Neural cell (in vitro differentiated cells): ENCODE data around the gene NYAP1. TPM values are rescaled to one million over a fixed set of nuclear protein-coding genes. Genes with fewer than 3 reads are reported as not detected.
A peak's percentile ranks its signal among the peaks of the same experiment; 100 is the strongest.

Source experiments
- H2AFZ ChIP-seq: fragments of 200-600, 300-800 bp; sonication (generic), shearing (Covaris generic); 2 replicates; pipeline ENCODE4 v1.6.0; 2014; ENCODE audit warnings: low read depth, mild to moderate bottlenecking, antibody characterized with exemption, low read length, moderate library complexity
- H3F3A ChIP-seq: fragments of 200-600 bp; shearing (Covaris generic); 2 replicates; pipeline ENCODE4 v1.6.1; 2016; ENCODE audit warnings: mild to moderate bottlenecking, moderate library complexity, mixed read lengths, antibody characterized with exemption, low read length; ENCODE audit not compliant: insufficient read depth, poor library complexity, severe bottlenecking
- H3K27ac ChIP-seq: fragments of 200-600, 300-800 bp; sonication (generic), shearing (Covaris generic); 2 replicates; pipeline ENCODE4 v1.5.1; 2014; ENCODE audit warnings: mild to moderate bottlenecking, low read length, moderate library complexity
- H3K27me3 ChIP-seq: fragments of 300-800, 200-600 bp; sonication (generic), shearing (Covaris generic); 2 replicates; pipeline ENCODE4 v1.6.0; 2014; ENCODE audit warnings: mild to moderate bottlenecking, low read depth, low read length, moderate library complexity; ENCODE audit not compliant: insufficient read depth
- H3K36me3 ChIP-seq: fragments of 300-800, 200-600 bp; sonication (generic), shearing (Covaris generic); 2 replicates; pipeline ENCODE4 v1.5.1; 2014; ENCODE audit warnings: mild to moderate bottlenecking, antibody characterized with exemption, low read length, moderate library complexity; ENCODE audit not compliant: insufficient read depth
- H3K4me2 ChIP-seq: fragments of 300-800, 200-600 bp; sonication (generic), shearing (Covaris generic); 2 replicates; pipeline ENCODE4 v1.6.0; 2014; ENCODE audit warnings: mild to moderate bottlenecking, low read length
- H3K4me3 ChIP-seq: fragments of 300-800, 200-600 bp; sonication (generic), shearing (Covaris generic); 2 replicates; pipeline ENCODE4 v1.5.1; 2014; ENCODE audit warnings: mild to moderate bottlenecking, low read length, moderate library complexity
- H3K79me2 ChIP-seq: fragments of 200-600 bp; shearing (Covaris generic); replicated peaks from 2 replicates; pipeline ENCODE4 v1.6.0; 2014; ENCODE audit warnings: mild to moderate bottlenecking, low read length, moderate library complexity; ENCODE audit not compliant: insufficient read depth
- H3K9ac ChIP-seq: fragments of 300-800, 200-600 bp; sonication (generic), shearing (Covaris generic); 2 replicates; pipeline ENCODE4 v1.6.1; 2016; ENCODE audit warnings: mild to moderate bottlenecking, low read length, mixed read lengths
- H3K9me2 ChIP-seq: fragments of 200-600 bp; shearing (Covaris generic); 2 replicates; pipeline ENCODE4 v1.6.1; 2016; ENCODE audit warnings: mild to moderate bottlenecking, low read length, mixed read lengths; ENCODE audit not compliant: insufficient read depth
- H3K9me3 ChIP-seq: fragments of 200-600, 300-800 bp; sonication (generic), shearing (Covaris generic); 2 replicates; pipeline ENCODE4 v1.6.1; 2016; ENCODE audit warnings: mild to moderate bottlenecking, mixed run types, low read length, moderate library complexity, mixed read lengths
- H4K20me1 ChIP-seq: fragments of 200-600 bp; shearing (Covaris generic); 2 replicates; pipeline ENCODE4 v1.6.1; 2016; ENCODE audit warnings: mild to moderate bottlenecking, mixed run types; ENCODE audit not compliant: insufficient read depth
- EP300 ChIP-seq: fragments of 450-650 bp; conservative IDR thresholded peaks from 2 replicates; pipeline ENCODE4 v1.6.1; 2014; ENCODE audit warnings: antibody characterized with exemption, mild to moderate bottlenecking, moderate library complexity; ENCODE audit not compliant: poor library complexity, severe bottlenecking
- EZH2 ChIP-seq: fragments of 200-600, 300-800 bp; shearing (Covaris generic), sonication (generic); IDR thresholded peaks from 2 replicates; pipeline ENCODE4 v1.6.1; 2014; ENCODE audit warnings: antibody characterized with exemption, low read length, borderline replicate concordance, mild to moderate bottlenecking; ENCODE audit not compliant: insufficient read depth, poor library complexity, severe bottlenecking
- MXI1 ChIP-seq: fragments of 450-650 bp; conservative IDR thresholded peaks from 2 replicates; pipeline ENCODE4 v1.6.1; 2014; ENCODE audit warnings: antibody characterized with exemption, mild to moderate bottlenecking; ENCODE audit not compliant: poor library complexity, severe bottlenecking
- POLR2AphosphoS5 ChIP-seq: IDR thresholded peaks from 2 replicates; pipeline ENCODE4 v1.6.1; 2012
- RAD21 ChIP-seq: fragments of 450-650 bp; conservative IDR thresholded peaks from 2 replicates; pipeline ENCODE4 v1.6.1; 2014; ENCODE audit warnings: antibody characterized with exemption, mild to moderate bottlenecking, moderate library complexity
- SMC3 ChIP-seq: fragments of 450-650 bp; conservative IDR thresholded peaks from 2 replicates; pipeline ENCODE4 v1.6.1; 2014; ENCODE audit warnings: antibody characterized with exemption, mild to moderate bottlenecking, moderate library complexity; ENCODE audit not compliant: poor library complexity
- TAF1 ChIP-seq: IDR thresholded peaks from 2 replicates; pipeline ENCODE4 v1.6.1; 2012; ENCODE audit warnings: low read depth
- polyA plus RNA-seq: library from polyadenylated mRNA; depleted of rRNA; stranded (reverse); fragments of >200 nt; gene quantifications from 2 replicates; pipeline ENCODE4 v1.2.3, GENCODE V29; 2014
- TF ChIP-seq, protein P1 (sequence below): IDR thresholded peaks from 2 replicates; pipeline ENCODE4 v1.6.1; 2012; ENCODE audit warnings: borderline replicate concordance
- TF ChIP-seq, protein P2 (sequence below): fragments of 450-650 bp; IDR thresholded peaks from 2 replicates; pipeline ENCODE4 v1.5.1; 2014; ENCODE audit warnings: antibody characterized with exemption, mild to moderate bottlenecking, moderate library complexity; ENCODE audit not compliant: poor library complexity, severe bottlenecking

The NYAP1 gene
- polyA plus RNA-seq, 1 donor from 2014 or later: 70.1 TPM

DNA sequence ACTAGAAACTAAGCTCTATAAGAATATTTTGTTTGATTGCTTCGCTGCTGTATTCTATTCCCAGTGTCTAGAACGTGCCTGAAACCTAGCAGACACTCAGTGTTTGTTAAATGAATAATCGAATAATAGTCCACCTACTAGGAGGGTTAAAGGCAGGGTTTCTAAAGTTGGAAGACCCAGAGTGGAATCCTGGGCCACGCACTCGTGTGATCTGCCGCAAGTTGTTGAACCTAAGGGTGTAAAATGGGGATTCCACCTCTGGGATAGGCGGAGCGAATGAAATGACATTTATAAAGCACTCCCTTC, 54.6 kb downstream of the NYAP1 start:
- H3K4me3 ChIP-seq: peak overlapping the region; percentile 80
- H2AFZ ChIP-seq: no peak overlapping the region
- H3K4me2 ChIP-seq: no peak overlapping the region
- no peaks in the 10 kb centered on the region for H3K27me3 ChIP-seq
- no peaks in the 10 kb centered on the region for H4K20me1 ChIP-seq
- H3K9ac ChIP-seq: no peak overlapping the region
- peaks cover 7% of the 10 kb centered on the region for H3K79me2 ChIP-seq
- H3K36me3 ChIP-seq: no peaks in the 10 kb centered on the region
- TF ChIP-seq EP300 (no peak), RAD21 (no peak), POLR2AphosphoS5 (no peak), TAF1 (no peak), EZH2 (no peak), SMC3 (no peak), MXI1 (no peak)
- TF ChIP-seq, protein P1, sequence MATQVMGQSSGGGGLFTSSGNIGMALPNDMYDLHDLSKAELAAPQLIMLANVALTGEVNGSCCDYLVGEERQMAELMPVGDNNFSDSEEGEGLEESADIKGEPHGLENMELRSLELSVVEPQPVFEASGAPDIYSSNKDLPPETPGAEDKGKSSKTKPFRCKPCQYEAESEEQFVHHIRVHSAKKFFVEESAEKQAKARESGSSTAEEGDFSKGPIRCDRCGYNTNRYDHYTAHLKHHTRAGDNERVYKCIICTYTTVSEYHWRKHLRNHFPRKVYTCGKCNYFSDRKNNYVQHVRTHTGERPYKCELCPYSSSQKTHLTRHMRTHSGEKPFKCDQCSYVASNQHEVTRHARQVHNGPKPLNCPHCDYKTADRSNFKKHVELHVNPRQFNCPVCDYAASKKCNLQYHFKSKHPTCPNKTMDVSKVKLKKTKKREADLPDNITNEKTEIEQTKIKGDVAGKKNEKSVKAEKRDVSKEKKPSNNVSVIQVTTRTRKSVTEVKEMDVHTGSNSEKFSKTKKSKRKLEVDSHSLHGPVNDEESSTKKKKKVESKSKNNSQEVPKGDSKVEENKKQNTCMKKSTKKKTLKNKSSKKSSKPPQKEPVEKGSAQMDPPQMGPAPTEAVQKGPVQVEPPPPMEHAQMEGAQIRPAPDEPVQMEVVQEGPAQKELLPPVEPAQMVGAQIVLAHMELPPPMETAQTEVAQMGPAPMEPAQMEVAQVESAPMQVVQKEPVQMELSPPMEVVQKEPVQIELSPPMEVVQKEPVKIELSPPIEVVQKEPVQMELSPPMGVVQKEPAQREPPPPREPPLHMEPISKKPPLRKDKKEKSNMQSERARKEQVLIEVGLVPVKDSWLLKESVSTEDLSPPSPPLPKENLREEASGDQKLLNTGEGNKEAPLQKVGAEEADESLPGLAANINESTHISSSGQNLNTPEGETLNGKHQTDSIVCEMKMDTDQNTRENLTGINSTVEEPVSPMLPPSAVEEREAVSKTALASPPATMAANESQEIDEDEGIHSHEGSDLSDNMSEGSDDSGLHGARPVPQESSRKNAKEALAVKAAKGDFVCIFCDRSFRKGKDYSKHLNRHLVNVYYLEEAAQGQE: no peak
- TF ChIP-seq, protein P2, sequence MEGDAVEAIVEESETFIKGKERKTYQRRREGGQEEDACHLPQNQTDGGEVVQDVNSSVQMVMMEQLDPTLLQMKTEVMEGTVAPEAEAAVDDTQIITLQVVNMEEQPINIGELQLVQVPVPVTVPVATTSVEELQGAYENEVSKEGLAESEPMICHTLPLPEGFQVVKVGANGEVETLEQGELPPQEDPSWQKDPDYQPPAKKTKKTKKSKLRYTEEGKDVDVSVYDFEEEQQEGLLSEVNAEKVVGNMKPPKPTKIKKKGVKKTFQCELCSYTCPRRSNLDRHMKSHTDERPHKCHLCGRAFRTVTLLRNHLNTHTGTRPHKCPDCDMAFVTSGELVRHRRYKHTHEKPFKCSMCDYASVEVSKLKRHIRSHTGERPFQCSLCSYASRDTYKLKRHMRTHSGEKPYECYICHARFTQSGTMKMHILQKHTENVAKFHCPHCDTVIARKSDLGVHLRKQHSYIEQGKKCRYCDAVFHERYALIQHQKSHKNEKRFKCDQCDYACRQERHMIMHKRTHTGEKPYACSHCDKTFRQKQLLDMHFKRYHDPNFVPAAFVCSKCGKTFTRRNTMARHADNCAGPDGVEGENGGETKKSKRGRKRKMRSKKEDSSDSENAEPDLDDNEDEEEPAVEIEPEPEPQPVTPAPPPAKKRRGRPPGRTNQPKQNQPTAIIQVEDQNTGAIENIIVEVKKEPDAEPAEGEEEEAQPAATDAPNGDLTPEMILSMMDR: no peak
- no peaks in the 10 kb centered on the region for H3K9me3 ChIP-seq
- no peak overlapping the region for H3K27ac ChIP-seq
- no peaks in the 10 kb centered on the region for H3K9me2 ChIP-seq
- no peaks in the 10 kb centered on the region for H3F3A ChIP-seq

DNA sequence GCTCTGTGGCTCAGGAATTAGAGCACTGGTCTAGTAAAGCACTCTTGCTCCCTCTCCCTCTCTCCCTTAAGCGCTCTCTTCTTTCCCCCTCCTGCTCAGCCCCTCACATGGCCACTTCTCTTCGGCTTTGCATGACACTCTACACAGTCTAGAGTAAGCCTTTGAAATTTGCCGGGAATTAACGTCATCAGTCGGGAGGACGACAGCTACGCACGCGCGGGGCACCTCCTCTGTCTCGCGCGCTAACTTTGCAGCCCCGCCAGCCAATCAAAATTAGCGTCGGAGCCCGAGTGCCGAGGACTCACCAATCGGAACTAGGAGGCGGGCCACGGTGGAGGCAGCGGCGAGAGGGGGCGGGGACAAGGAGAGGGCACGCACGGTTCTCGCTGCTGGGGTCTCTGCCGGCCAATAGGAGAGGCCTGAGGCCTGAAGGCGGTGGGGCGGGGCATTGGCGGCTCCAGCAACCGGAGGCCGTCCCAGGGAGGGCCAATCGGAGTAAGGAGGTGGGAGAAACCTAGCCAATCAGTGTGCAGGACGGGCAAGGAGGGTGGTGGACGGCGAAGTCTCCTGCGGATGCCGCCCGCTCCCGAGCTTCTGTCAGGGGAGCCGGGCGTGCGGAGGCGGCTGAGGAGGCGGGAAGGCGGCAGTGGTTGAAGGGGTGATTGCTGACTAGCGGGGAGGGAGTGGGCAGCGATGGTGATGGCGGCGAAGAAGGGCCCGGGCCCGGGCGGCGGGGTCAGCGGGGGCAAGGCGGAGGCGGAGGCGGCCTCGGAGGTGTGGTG, 55.1 kb downstream of the NYAP1 start, which contains the start of gene AGFG2:
Gene AGFG2, plus strand, starts transcription at position 550 of the 782 bp plus-strand sequence. Its CDS starts 144 bp downstream, at position 694.
- H4K20me1 ChIP-seq: no peaks in the 10 kb centered on the region
- H3K4me3 ChIP-seq: peak within 1 kb of the TSS; percentile 80
- H3K9me3 ChIP-seq: no peaks in the 10 kb centered on the region
- H3K9me2 ChIP-seq: no peaks in the 10 kb centered on the region
- no peaks in the 10 kb centered on the region for H3K36me3 ChIP-seq
- H3K27me3 ChIP-seq: no peaks in the 10 kb centered on the region
- H3K27ac ChIP-seq: peak within 1 kb of the TSS; percentile 39
- peak within 1 kb of the TSS; percentile 46 for H2AFZ ChIP-seq
- peak within 1 kb of the TSS; percentile 31 for H3K4me2 ChIP-seq
- peak within 1 kb of the TSS; percentile 67 for H3K9ac ChIP-seq
- H3K79me2 ChIP-seq: peaks cover 7% of the 10 kb centered on the region
- no peaks in the 10 kb centered on the region for H3F3A ChIP-seq
- TF ChIP-seq TAF1: peak; percentile 81
- peak; percentile 78 for TF ChIP-seq POLR2AphosphoS5
- TF ChIP-seq RAD21: peak; percentile 34
- no peak for TF ChIP-seq EZH2
- peak; percentile 100 for TF ChIP-seq MXI1
- no peak for TF ChIP-seq EP300
- TF ChIP-seq SMC3: peak; percentile 56
- TF ChIP-seq, protein P2: no peak
- TF ChIP-seq, protein P1: no peak
